HepG2 (cell line): Measurements from ENCODE around the gene GNG12. TPM values are rescaled to one million over a fixed set of nuclear protein-coding genes. Genes with fewer than 3 reads are reported as not detected.

Source experiments
- ARID5B ChIP-seq: IDR thresholded peaks from 2 replicates; pipeline ENCODE4 v1.4.0; 2020; ENCODE audit warnings: mild to moderate bottlenecking, missing genetic modification reagents
- ATF3 ChIP-seq: sonication (generic); formaldehyde crosslinking; IDR thresholded peaks from 2 replicates; pipeline ENCODE4 v1.4.0; 2020; ENCODE audit warnings: missing genetic modification reagents
- ATF4 ChIP-seq, 2 experiments: fragments of 450-650 bp in 1 of 2; sonication (generic) in 1 of 2; formaldehyde crosslinking; IDR thresholded peaks; 2 replicates each; pipeline versions ENCODE4 v1.5.0 to v1.8.0; 2020 to 2022; ENCODE audit warnings: mild to moderate bottlenecking in 1 of 2, missing genetic modification reagents in 1 of 2
- ATF5 ChIP-seq: sonication (generic); formaldehyde crosslinking; IDR thresholded peaks from 2 replicates; pipeline ENCODE4 v1.4.0; 2020; ENCODE audit warnings: mild to moderate bottlenecking, low read depth, missing genetic modification reagents
- ATRX ChIP-seq: sonication (generic); formaldehyde crosslinking; IDR thresholded peaks from 2 replicates; pipeline ENCODE4 v1.4.0; 2020; ENCODE audit warnings: missing genetic modification reagents, borderline replicate concordance
- CEBPB ChIP-seq: IDR thresholded peaks from 2 replicates; pipeline ENCODE4 v1.6.1; 2011; ENCODE audit warnings: low read depth, low read length, improper control_type of control experiment, borderline replicate concordance
- KDM5A ChIP-seq: fragments of 200-600 bp; sonication (generic); IDR thresholded peaks from 2 replicates; pipeline ENCODE4 v1.7.0; 2018; ENCODE audit warnings: antibody characterized with exemption, mild to moderate bottlenecking, low read length, borderline replicate concordance
- MED1 ChIP-seq: sonication (generic); formaldehyde crosslinking; IDR thresholded peaks from 2 replicates; pipeline ENCODE4 v1.4.0; 2020; ENCODE audit warnings: missing genetic modification reagents
- POLR2G ChIP-seq: fragments of 200-400 bp; formaldehyde crosslinking; IDR thresholded peaks from 2 replicates; pipeline ENCODE4 v1.6.1; 2018; ENCODE audit warnings: mild to moderate bottlenecking, low read depth, low read length, moderate library complexity
- RARA ChIP-seq: IDR thresholded peaks from 2 replicates; pipeline ENCODE4 v1.6.1; 2016; ENCODE audit warnings: missing genetic modification reagents, missing compliant biosample characterization
- SAP130 ChIP-seq: IDR thresholded peaks from 2 replicates; pipeline ENCODE4 v1.6.1; 2016; ENCODE audit warnings: low read depth
- SOX13 ChIP-seq, 3 experiments: fragments of 450-650 bp in 1 of 3; sonication (generic) in 1 of 3; formaldehyde crosslinking in 1 of 3; IDR thresholded peaks in 2 of 3; conservative IDR thresholded peaks in 1 of 3; 2 replicates each; pipeline versions ENCODE4 v1.5.0 to v1.6.1; 2016 to 2020; ENCODE audit warnings: antibody characterized with exemption in 1 of 3, mild to moderate bottlenecking in 1 of 3, missing compliant biosample characterization in 1 of 3, missing genetic modification reagents in 1 of 3, moderate library complexity in 1 of 3
- THAP11 ChIP-seq: IDR thresholded peaks from 2 replicates; pipeline ENCODE4 v1.6.1; 2016; ENCODE audit warnings: missing biosample characterization, missing genetic modification reagents
- ZBED4 ChIP-seq: sonication (generic); formaldehyde crosslinking; IDR thresholded peaks from 2 replicates; pipeline ENCODE4 v1.4.0; 2020; ENCODE audit warnings: missing genetic modification reagents, borderline replicate concordance
- ZNF317 ChIP-seq: sonication (generic); formaldehyde crosslinking; IDR thresholded peaks from 2 replicates; pipeline ENCODE4 v1.5.0; 2020; ENCODE audit warnings: mild to moderate bottlenecking, missing genetic modification reagents
- ZNF337 ChIP-seq: sonication (generic); formaldehyde crosslinking; IDR thresholded peaks from 2 replicates; pipeline ENCODE4 v1.5.1; 2020; ENCODE audit warnings: missing genetic modification reagents, low read depth, mild to moderate bottlenecking, borderline replicate concordance
- ZNF547 ChIP-seq: sonication (generic); formaldehyde crosslinking; IDR thresholded peaks from 2 replicates; pipeline ENCODE4 v1.5.1; 2020; ENCODE audit warnings: mild to moderate bottlenecking, missing genetic modification reagents
- ZNF589 ChIP-seq: sonication (generic); formaldehyde crosslinking; conservative IDR thresholded peaks from 2 replicates; pipeline ENCODE4 v1.8.0; 2022; ENCODE audit warnings: mild to moderate bottlenecking, moderate library complexity, missing genetic modification reagents
- polyA plus RNA-seq, 8 experiments: library from polyadenylated mRNA; depleted of rRNA in 3 of 8; stranded (reverse) in 7 of 8; unstranded in 1 of 8; fragments of >200 nt; fragmentation: Illumina TruSeq in 4 of 8; extraction: Trizol in 4 of 8; gene quantifications; 2 replicates each; pipeline versions ENCODE4 v1.2.1 to v1.2.3, GENCODE V29; 2011 to 2016; ENCODE audit warnings: low read depth in 4 of 8, missing spikeins in 1 of 8, mixed read lengths in 1 of 8; ENCODE audit not compliant: insufficient read depth in 1 of 8
- total RNA-seq, 5 experiments: library from RNA; depleted of rRNA; stranded (reverse); fragments of >200 nt; fragmentation: Illumina TruSeq; extraction: Trizol; gene quantifications; 2 replicates each; pipeline ENCODE4 v1.2.3, GENCODE V29; 2016; ENCODE audit warnings: low read depth in 1 of 5

The GNG12 gene
- total and polyA plus RNA-seq, 2 of the 13 experiments (the other 11 are each of a cell fraction or from before 2014, with no cell fraction given): 0.11 TPM

- TF ChIP-seq ATF3 (CRISPR knock-in tag) (0 out of 2 replicates have a peak, but pooled peaks have one; percentile 36), SOX13 (IDR thresholded peaks at IDR 0.05) (no peak), SOX13 (CRISPR knock-in tag; conservative IDR thresholded peaks at IDR 0.05 in 1 of 2, IDR thresholded peaks at IDR 0.05 in 1 of 2) (peak in 1 of 2 experiments; percentile 25; a peak in 1 of 4 replicates), ZNF317 (0 out of 2 replicates have a peak, but pooled peaks have one; percentile 30), ZNF589 (CRISPR knock-in tag) (no peak), SAP130 (CRISPR knock-in tag) (peak; percentile 31; the same call in 1 of the 2 replicates), POLR2G (no peak), ATRX (no peak), ZNF337 (CRISPR knock-in tag) (no peak), MED1 (CRISPR knock-in tag) (peak; percentile 28; the same call in 1 of the 2 replicates), ARID5B (CRISPR knock-in tag) (peak; percentile 56), ATF4 (CRISPR knock-in tag; IDR thresholded peaks at IDR 0.05) (peak in 1 of 2 experiments; percentile 72; a peak in 2 of 4 replicates), CEBPB (peak; percentile 15; the same call in 1 of the 2 replicates), KDM5A (no peak), ATF5 (CRISPR knock-in tag) (no peak), RARA (CRISPR knock-in tag) (0 out of 2 replicates have a peak, but pooled peaks have one; percentile 16), THAP11 (0 out of 2 replicates have a peak, but pooled peaks have one; percentile 25), ZBED4 (no peak), ZNF547 (CRISPR knock-in tag) (no peak)
These were observed 150.5 kb downstream of the GNG12 start (continued) for GRCh38 chr1:67682659-67683197.
